ENCODE data around the gene SH2D1B. TPM values are rescaled to one million over a fixed set of nuclear protein-coding genes. Genes with fewer than 3 reads are reported as not detected.
A peak's percentile ranks its signal among the peaks of the same experiment; 100 is the strongest.

SH2D1B gene
- total and polyA plus RNA-seq, 9 of the 15 experiments (the other 6 are each of a cell fraction or from before 2014, with no cell fraction given) = 5.6 to 19.6 (median 9.7) TPM

DNA sequence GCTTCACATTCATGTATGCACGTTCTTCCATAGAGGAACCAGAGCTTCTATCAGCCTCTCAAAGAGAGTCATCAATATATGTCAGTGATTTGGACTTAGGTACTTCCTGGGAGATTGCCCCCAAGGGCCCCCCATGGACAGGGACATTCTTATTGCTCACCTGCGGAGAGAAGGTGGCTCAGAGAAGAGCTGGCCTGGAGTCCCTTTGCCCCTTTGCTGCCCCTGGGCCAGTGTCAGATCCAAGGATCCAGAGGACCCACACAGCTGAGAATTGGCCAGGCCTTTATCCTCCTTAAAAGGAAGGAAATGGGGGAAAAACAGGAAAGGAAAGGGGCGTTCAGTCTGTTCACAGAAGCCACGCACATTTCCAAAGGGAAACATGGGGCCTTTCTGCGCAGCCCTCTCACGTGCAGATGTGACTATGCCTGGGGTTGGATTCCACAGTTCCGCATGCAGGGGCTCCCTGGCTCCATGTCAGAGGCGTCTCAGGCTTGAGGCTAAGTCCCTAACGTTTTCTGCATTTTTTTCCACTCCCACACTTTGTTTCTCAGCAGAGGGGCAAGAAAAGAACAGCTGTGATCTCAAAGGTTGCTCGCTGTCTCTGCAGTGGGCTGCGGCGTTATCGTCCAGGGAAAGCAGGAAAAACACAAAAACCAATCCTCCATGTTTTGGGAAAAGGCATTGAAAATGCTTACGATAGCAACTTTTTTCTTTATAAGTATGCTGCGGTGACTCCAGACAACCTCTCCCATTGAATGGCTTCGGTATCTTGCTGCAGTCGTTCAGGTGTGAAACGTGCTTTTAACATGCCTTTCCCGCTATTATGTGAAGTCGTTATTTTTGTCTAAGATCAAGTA, 24.5 kb downstream of the SH2D1B start:
- H3K27me3 ChIP-seq (ENCODE audit: control insufficient read depth in 2 of 2, insufficient read depth in 2 of 2, low read length in 2 of 2) = no peaks in the 10 kb centered on the region
- in situ Hi-C loops (cut with MboI) (no loop called here), intact Hi-C loops (cut with micrococcal nuclease) (loop anchor here (2.0 kb wide), 1 partner anchor 15 kb away; no protein-coding TSS in a partner anchor)
- BruUV-seq (replicated peaks) = no TSS peak
- DNase-seq (ENCODE audit: extremely low read depth in 1 of 4, low spot score in 3 of 4) (no peak), FAIRE-seq (no peak), ATAC-seq (no peak)
- no peak overlapping the region for H3K4me3 ChIP-seq
- H3K9ac ChIP-seq (ENCODE audit: insufficient read depth in 1 of 2, low read depth in 2 of 2, low read length in 2 of 2) = peak overlapping the region in 1 of 2 experiments; percentile 24; a peak in 2 of 4 replicates
- H3K27ac ChIP-seq (ENCODE audit: extremely low read depth, low read depth, low read length) = peak overlapping the region; percentile 69
- H3K36me3 ChIP-seq (ENCODE audit: control insufficient read depth, insufficient read depth, low read length) = no peaks in the 10 kb centered on the region; the same call in 2 of the 3 replicates
- peak overlapping the region; percentile 29 for H2AFZ ChIP-seq (ENCODE audit: low read depth, low read length)
- ChIA-PET CTCF (ENCODE audit: low intra/inter-chr PET ratio) (no interaction called here), POLR2A (interaction anchor here (0.6 to 2.1 kb wide), 2 partner anchors 10 to 22 kb away, joined by 4 to 9 read pairs; no protein-coding TSS in a partner anchor)
- no peaks in the 10 kb centered on the region for H3K9me3 ChIP-seq (replicated peaks; ENCODE audit: control insufficient read depth, insufficient read depth, low read depth, low read length)
- H3K4me1 ChIP-seq (replicated peaks in 1 of 2; ENCODE audit: control insufficient read depth in 2 of 2, insufficient read depth in 2 of 2, low read length in 2 of 2) = peaks cover 75 to 90% of the 10 kb centered on the region in 2 experiments
- peaks cover 12% of the 10 kb centered on the region; the same call in 2 of the 3 replicates for H3K79me2 ChIP-seq (ENCODE audit: control insufficient read depth, insufficient read depth, low read length)
- H3K9me1 ChIP-seq (ENCODE audit: control insufficient read depth, insufficient read depth, low read length) = peaks cover 7% of the 10 kb centered on the region
- WGBS (ENCODE audit: insufficient coverage, low coverage, missing lambda C conversion rate) = 72% methylated on average over 20 of the region's 20 CpGs
- no peaks in the 10 kb centered on the region for H4K20me1 ChIP-seq (replicated peaks; ENCODE audit: control insufficient read depth, insufficient read depth, low read length)
- no peak overlapping the region for H3K4me2 ChIP-seq (ENCODE audit: insufficient read depth, low read length)
- TF ChIP-seq FOXJ2 (tag; IDR thresholded peaks at IDR 0.05) (no peak), CREBBP (IDR thresholded peaks at IDR 0.05; ENCODE audit: low read depth, low read length) (no peak), RBM14 (IDR thresholded peaks at IDR 0.05; ENCODE audit: borderline replicate concordance, insufficient read depth, low read depth, low read length) (no peak), ZNF79 (CRISPR knock-in tag; IDR thresholded peaks at IDR 0.05; ENCODE audit: low read depth) (no peak), KAT7 (CRISPR knock-in tag; IDR thresholded peaks at IDR 0.05; ENCODE audit: borderline replicate concordance) (0 out of 2 replicates have a peak, but pooled peaks have one; percentile 49), PHF21A (IDR thresholded peaks at IDR 0.05; ENCODE audit: borderline replicate concordance, low read depth) (no peak), FOS (IDR thresholded peaks at IDR 0.05; ENCODE audit: extremely low read depth, insufficient read length) (no peak), RFX7 (CRISPR knock-in tag; IDR thresholded peaks at IDR 0.05) (no peak), YBX1 (IDR thresholded peaks at IDR 0.05) (no peak), RB1 (IDR thresholded peaks at IDR 0.05; ENCODE audit: low read depth) (no peak)
- TF ChIP-seq, protein P1, sequence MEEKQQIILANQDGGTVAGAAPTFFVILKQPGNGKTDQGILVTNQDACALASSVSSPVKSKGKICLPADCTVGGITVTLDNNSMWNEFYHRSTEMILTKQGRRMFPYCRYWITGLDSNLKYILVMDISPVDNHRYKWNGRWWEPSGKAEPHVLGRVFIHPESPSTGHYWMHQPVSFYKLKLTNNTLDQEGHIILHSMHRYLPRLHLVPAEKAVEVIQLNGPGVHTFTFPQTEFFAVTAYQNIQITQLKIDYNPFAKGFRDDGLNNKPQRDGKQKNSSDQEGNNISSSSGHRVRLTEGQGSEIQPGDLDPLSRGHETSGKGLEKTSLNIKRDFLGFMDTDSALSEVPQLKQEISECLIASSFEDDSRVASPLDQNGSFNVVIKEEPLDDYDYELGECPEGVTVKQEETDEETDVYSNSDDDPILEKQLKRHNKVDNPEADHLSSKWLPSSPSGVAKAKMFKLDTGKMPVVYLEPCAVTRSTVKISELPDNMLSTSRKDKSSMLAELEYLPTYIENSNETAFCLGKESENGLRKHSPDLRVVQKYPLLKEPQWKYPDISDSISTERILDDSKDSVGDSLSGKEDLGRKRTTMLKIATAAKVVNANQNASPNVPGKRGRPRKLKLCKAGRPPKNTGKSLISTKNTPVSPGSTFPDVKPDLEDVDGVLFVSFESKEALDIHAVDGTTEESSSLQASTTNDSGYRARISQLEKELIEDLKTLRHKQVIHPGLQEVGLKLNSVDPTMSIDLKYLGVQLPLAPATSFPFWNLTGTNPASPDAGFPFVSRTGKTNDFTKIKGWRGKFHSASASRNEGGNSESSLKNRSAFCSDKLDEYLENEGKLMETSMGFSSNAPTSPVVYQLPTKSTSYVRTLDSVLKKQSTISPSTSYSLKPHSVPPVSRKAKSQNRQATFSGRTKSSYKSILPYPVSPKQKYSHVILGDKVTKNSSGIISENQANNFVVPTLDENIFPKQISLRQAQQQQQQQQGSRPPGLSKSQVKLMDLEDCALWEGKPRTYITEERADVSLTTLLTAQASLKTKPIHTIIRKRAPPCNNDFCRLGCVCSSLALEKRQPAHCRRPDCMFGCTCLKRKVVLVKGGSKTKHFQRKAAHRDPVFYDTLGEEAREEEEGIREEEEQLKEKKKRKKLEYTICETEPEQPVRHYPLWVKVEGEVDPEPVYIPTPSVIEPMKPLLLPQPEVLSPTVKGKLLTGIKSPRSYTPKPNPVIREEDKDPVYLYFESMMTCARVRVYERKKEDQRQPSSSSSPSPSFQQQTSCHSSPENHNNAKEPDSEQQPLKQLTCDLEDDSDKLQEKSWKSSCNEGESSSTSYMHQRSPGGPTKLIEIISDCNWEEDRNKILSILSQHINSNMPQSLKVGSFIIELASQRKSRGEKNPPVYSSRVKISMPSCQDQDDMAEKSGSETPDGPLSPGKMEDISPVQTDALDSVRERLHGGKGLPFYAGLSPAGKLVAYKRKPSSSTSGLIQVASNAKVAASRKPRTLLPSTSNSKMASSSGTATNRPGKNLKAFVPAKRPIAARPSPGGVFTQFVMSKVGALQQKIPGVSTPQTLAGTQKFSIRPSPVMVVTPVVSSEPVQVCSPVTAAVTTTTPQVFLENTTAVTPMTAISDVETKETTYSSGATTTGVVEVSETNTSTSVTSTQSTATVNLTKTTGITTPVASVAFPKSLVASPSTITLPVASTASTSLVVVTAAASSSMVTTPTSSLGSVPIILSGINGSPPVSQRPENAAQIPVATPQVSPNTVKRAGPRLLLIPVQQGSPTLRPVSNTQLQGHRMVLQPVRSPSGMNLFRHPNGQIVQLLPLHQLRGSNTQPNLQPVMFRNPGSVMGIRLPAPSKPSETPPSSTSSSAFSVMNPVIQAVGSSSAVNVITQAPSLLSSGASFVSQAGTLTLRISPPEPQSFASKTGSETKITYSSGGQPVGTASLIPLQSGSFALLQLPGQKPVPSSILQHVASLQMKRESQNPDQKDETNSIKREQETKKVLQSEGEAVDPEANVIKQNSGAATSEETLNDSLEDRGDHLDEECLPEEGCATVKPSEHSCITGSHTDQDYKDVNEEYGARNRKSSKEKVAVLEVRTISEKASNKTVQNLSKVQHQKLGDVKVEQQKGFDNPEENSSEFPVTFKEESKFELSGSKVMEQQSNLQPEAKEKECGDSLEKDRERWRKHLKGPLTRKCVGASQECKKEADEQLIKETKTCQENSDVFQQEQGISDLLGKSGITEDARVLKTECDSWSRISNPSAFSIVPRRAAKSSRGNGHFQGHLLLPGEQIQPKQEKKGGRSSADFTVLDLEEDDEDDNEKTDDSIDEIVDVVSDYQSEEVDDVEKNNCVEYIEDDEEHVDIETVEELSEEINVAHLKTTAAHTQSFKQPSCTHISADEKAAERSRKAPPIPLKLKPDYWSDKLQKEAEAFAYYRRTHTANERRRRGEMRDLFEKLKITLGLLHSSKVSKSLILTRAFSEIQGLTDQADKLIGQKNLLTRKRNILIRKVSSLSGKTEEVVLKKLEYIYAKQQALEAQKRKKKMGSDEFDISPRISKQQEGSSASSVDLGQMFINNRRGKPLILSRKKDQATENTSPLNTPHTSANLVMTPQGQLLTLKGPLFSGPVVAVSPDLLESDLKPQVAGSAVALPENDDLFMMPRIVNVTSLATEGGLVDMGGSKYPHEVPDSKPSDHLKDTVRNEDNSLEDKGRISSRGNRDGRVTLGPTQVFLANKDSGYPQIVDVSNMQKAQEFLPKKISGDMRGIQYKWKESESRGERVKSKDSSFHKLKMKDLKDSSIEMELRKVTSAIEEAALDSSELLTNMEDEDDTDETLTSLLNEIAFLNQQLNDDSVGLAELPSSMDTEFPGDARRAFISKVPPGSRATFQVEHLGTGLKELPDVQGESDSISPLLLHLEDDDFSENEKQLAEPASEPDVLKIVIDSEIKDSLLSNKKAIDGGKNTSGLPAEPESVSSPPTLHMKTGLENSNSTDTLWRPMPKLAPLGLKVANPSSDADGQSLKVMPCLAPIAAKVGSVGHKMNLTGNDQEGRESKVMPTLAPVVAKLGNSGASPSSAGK (IDR thresholded peaks at IDR 0.05) = peak; percentile 52
